A549 treated with DMSO at 1 μM for 4 hours (cell line): ENCODE data around the gene UAP1L1. TPM values are rescaled to one million over a fixed set of nuclear protein-coding genes. Genes with fewer than 3 reads are reported as not detected.

ENCODE experiments used
- total RNA-seq: library from RNA; stranded (reverse); fragments of 200-300 nt; extraction: Qiagen RNA extraction; gene quantifications from 5 replicates; pipeline ENCODE4 v1.2.3, GENCODE V29; 2022; ENCODE audit warnings: low read depth

UAP1L1 gene, protein sequence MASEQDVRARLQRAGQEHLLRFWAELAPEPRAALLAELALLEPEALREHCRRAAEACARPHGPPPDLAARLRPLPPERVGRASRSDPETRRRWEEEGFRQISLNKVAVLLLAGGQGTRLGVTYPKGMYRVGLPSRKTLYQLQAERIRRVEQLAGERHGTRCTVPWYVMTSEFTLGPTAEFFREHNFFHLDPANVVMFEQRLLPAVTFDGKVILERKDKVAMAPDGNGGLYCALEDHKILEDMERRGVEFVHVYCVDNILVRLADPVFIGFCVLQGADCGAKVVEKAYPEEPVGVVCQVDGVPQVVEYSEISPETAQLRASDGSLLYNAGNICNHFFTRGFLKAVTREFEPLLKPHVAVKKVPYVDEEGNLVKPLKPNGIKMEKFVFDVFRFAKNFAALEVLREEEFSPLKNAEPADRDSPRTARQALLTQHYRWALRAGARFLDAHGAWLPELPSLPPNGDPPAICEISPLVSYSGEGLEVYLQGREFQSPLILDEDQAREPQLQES
- total RNA-seq, result 10.5 to 16.3 TPM (median 11.5 TPM) in 5 replicates

DNA sequence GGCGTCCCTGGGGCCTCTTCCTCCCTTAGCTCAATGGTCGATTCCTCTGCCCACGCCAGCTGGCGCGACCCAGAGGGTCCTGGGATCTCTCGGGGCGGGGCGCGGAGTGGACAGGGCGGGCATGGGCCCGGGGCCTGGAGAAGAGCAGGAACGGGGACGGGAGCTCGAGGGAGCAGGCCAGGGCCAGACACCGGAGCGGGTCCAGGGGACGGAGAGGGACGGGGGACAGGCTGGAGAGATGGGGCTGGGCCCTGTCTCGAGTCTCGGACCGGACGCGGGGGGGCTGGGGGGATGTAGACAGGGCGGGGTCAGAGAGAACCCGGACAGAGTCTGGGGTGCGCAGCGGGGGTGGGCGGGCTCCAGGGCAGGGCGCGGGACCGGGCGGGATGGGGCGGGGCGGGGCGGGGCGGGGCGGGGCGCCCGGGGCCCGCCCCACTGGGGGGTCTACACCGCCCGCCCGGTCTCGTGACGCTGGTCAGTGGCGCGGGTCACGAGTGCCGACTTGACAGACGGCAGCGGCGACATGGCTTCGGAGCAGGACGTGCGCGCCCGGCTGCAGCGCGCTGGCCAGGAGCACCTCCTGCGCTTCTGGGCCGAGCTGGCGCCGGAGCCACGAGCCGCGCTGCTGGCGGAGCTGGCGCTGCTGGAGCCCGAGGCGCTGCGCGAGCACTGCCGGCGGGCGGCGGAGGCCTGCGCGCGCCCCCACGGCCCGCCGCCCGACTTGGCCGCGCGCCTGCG is at the start of gene UAP1L1:
Gene UAP1L1 (plus strand): TSS at position 508 of the 738 bp plus-strand sequence. CDS start 16 bp downstream, at position 524.

DNA sequence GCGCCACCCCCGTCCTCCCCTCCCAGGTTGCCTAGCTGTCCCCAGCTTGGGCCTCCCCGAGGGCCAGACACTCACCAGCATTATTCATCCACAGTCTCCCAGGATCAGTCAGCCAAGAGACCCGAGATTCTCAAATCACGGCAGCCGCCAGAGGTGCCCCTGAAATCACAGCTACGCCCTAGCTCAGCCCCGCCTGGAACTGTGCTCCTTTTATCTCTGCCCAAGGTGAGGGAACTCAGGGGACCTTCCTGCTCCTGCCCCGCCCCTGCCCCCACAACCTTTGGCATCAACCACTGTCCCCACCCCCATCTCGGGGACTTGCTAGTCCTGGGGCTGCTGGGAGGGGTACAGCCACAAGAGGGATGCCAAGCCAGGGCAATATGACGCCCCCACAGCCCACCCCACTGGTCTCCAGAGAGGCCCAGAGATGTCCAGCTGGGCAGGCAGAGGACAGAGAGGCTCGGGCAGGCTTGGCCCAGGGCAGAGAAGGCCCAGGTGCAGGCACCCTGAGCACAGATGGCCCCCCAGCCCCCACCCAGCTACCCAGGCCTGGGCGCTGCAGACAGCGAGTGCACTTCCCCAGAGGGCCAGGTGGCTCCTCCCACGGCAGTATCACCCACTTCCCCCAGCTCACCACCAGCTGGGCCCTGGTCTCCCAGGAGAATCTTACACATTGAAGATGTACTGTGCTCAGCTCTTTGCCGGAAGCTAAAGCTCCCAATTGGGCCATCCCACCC is 45.2 kb upstream of the UAP1L1 start, which contains the start of gene FUT7:
Gene FUT7 (minus strand): TSS at position 185 of the 737 bp plus-strand sequence. CDS start 97 bp downstream, at position 88.

DNA sequence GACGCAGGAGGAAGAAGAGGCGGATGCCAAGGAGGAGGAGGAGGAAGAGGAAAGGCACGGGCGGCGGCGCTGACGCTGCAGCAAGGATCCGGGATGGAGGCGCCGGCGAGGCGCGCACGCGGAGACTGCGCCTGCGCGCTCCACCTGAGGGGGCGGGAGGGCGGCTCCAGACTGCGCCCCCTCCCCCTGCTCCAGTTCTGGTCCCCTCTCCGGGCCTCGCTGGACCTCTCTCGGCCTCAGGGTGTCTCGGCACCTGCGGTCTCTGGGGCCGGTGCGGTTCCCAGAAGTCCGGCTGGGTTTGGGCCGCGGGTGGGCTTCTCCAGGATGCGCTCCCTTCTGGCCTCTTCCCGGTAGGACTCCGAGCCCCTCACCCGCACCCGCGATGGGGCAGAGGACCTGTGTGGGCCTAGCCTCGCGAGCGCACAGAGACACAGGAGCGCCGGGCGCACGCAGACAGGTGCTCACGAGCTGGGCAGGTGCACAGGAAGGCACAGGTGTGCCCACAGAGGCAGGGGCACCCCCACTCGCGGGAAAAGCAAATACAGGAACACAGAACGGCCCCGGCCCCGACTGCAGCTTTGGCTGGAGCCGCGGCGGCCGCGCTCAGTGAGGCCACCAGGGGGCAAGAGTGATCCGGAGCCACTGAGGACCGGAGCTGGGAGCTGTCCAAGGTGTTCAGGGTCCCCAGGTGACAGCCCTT is 31.1 kb upstream of the UAP1L1 start, which contains the start of gene NPDC1:
Gene NPDC1 (minus strand): TSS at position 90 of the 700 bp plus-strand sequence. CDS start 188 bp downstream, outside the sequence.

DNA sequence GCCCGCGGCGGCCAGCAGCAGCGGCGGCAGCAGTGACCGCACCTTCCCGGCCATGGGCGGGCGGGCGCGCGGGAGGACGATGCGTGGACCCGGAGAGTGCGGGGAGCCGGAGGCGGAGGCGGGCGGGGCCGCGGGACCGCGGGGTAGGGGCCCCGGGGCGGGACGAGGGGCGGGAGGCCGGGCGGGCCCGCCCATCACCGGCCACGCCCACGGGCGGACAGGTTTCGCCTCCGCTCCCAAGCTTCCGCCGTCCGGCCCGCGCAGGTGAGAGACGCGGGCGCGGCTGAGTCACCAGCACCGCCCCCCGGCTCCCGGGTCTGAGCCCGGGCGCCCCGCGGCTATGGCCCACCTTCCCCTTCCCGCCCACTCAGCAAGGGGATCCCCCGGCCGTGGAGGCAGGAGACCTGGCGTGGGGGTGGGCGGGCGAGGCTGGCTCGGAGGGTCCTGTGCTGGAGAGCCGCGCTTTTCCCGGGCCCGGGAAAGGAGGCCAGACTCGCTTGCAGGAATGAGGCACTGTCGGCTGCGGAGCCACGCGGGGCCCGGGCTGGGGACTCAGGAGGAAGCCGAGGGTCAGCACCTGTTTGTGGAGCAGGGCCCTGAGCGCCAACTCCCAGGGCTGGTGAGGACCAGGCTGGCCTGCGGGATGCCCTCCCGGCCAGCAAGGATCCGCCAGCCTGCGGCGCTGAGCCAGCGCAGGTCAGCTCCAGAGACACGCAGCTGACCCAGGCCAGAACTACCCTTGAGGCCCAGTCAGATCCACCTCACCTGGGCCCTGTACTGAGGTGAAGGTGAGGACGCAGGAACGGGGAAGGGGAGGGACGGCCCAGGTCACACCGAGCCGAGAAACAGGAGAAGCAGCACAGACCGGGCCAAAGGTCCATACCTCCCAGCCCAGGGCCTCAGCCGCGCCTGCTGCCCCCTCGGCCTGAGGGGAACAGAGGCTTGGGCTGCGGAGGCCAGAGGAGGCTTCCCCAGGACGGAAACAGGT is 23.1 kb upstream of the UAP1L1 start, which contains the start of gene ENTPD2:
Gene ENTPD2 (minus strand): TSS at position 118 of the 988 bp plus-strand sequence. CDS start 64 bp downstream, at position 54.

DNA sequence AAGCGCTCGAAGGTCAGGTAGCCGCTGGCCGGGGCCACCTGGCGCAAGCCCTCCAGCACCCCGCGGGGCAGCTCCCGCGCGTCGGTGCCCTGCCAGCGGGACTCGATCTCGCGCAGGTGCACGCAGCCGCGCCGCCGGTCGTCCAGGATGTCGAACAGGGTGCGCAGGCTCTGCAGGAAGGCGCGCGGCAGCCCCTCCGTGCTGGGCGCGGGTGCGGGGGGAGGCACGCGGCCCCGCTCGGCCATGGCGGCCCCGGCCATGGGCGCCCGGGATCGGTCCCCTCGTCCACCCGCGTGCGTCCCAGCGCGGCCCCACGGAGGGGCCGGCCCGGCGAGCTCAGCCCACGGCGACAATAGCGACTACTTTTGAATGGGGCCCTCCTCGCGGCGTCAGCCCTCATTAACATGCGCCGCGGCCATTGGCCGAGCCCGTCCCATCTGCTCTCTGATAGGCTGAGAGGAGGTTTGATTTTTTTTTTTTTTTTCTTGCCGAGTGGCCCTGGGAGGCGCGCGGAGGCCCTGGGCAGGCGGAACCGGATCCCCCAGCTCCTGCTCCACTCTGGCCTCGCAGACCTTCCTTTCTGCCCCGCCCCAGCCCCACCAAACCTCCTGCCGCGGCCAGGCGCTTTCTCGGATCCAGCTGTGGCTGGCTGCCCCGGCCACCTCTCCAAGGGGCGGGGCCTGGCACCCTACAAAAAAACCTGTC is 7.0 kb upstream of the UAP1L1 start, which contains the start of gene SAPCD2:
Gene SAPCD2 (minus strand): TSS at position 357 of the 705 bp plus-strand sequence. CDS start 97 bp downstream, at position 260.

DNA sequence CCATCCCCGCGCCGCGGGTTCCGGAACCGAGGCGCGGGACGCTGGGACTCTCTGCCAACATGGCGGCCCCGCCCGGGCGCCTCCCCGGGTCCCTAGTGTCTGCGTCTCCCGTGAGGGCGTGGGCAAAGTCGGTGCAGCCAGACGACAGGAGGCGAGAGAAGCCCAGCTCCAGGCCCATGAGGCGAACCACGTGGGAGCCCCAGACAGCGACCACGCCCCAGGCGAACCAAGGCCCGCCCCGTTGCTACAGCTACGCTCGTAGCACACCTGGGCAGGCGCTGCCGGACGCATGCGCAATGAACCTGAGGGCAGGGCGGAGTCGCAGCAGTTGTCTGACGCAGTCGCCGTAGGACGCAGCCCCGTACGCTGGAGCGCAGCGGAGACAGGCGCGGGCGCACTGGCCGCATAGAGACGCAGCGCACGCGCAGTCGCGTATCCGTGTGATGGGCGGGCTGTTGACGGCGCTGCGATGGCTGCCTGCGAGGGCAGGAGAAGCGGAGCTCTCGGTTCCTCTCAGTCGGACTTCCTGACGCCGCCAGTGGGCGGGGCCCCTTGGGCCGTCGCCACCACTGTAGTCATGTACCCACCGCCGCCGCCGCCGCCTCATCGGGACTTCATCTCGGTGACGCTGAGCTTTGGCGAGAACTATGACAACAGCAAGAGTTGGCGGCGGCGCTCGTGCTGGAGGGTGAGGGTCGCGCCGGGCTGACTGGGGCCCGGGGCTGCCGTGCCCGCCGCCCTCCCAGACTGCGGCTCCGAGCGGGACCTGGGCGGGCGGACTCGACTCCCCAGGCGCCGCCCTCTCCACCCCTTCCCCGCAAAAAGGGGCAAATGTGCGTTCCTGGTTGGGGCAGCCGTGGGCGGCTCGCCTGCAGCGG is 9.5 kb downstream of the UAP1L1 start, which contains the start of gene MAN1B1:
Gene MAN1B1 (plus strand): TSS at position 455 of the 878 bp plus-strand sequence. CDS start 15 bp downstream, at position 470.

DNA sequence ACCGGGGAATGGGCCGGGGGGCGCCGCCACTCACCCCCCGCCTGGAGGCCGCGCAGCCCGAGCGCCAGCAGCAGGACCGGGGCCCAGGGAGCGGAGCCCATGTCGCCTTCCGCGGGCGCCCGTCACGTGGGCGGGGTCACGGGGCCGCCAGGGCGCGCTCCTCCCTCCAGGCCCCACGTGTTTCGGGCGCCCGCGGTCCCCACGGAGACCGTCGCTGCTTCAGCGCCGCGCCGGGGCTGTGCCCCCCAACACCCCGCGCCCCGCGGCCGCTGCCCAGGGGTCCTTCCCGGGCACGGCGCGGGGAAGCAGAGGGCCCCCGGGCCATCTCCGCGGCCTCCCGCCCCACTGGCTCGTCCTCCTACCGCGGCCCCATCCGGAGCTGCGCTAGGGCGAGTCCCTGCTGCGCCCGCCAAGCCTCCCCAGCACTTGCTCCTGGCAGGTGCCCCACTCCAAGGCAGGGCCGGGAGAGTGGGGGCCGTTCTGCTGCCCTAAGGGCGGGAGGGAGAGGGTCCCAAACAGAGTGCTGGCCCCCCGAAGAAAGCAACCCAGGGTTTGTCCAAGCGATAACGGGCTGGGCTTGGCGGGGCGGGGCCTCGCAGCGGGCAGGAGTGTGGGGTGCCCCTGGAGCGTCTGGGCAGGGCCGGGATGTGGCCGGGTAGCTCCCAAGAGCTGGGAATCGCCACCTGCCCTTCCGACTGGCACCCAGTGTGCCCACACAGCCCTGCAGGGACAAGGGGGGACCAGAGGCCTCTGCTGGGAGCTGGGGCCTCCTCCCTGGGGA is 37.5 kb downstream of the UAP1L1 start, which contains the start of gene DPP7:
Gene DPP7 (minus strand): TSS at position 121 of the 781 bp plus-strand sequence. CDS start 20 bp downstream, at position 101.

Other genes starting within 250 kb of the UAP1L1 start
- 3.2 to 4.8 TPM (median 3.8 TPM) in 5 replicates for gene AJM1, start 235.0 kb upstream of the UAP1L1 start, total RNA-seq
- gene PHPT1, start 228.1 kb upstream of the UAP1L1 start, total RNA-seq, result 270 to 314 TPM (median 281 TPM) in 5 replicates
- gene MAMDC4, start 225.2 kb upstream of the UAP1L1 start, total RNA-seq, result 1.8 to 5.4 TPM (median 4.1 TPM) in 5 replicates
- 440 to 480 TPM (median 443 TPM) in 5 replicates for gene EDF1, start 211.2 kb upstream of the UAP1L1 start, total RNA-seq
- 42.4 to 76.5 TPM (median 63.8 TPM) in 5 replicates for gene TRAF2, start 191.0 kb upstream of the UAP1L1 start, total RNA-seq
- 67.1 to 97.1 TPM (median 91.2 TPM) in 5 replicates for gene FBXW5, start 132.8 kb upstream of the UAP1L1 start, total RNA-seq
- 0.71 to 1.5 TPM (median 1.1 TPM) in 5 replicates for gene C8G, start 132.3 kb upstream of the UAP1L1 start, total RNA-seq
- 0.95 to 1.9 TPM (median 1.4 TPM) in 5 replicates for gene LCN12, start 125.2 kb upstream of the UAP1L1 start, total RNA-seq
- gene PTGDS, start 100.0 kb upstream of the UAP1L1 start, total RNA-seq, result 0.28 to 0.37 TPM (median 0.33 TPM) in 3 of 5 replicates, not detected in the others
- 0.02 to 0.10 TPM (median 0.05 TPM) in 3 of 5 replicates, not detected in the others for gene LCNL1, start 94.5 kb upstream of the UAP1L1 start, total RNA-seq
- gene PAXX, start 85.1 kb upstream of the UAP1L1 start, total RNA-seq, result 44.8 to 86.6 TPM (median 72.0 TPM) in 5 replicates
- 2.2 to 2.7 TPM (median 2.6 TPM) in 5 replicates for gene CLIC3, start 80.9 kb upstream of the UAP1L1 start, total RNA-seq
- 19.3 to 29.0 TPM (median 25.8 TPM) in 5 replicates for gene ABCA2, start 49.3 kb upstream of the UAP1L1 start, total RNA-seq
- gene FUT7, start 45.4 kb upstream of the UAP1L1 start, total RNA-seq, result 0.12 TPM in 1 of 5 replicates, not detected in the others
- gene NPDC1, start 31.3 kb upstream of the UAP1L1 start, total RNA-seq, result 43.4 to 83.2 TPM (median 74.9 TPM) in 5 replicates
- 0.67 to 0.95 TPM (median 0.82 TPM) in 5 replicates for gene ENTPD2, start 23.5 kb upstream of the UAP1L1 start, total RNA-seq
- 15.1 to 29.3 TPM (median 23.8 TPM) in 5 replicates for gene SAPCD2, start 7.0 kb upstream of the UAP1L1 start, total RNA-seq
- 44.5 to 52.7 TPM (median 47.9 TPM) in 5 replicates for gene MAN1B1, start 9.5 kb downstream of the UAP1L1 start, total RNA-seq
- gene DPP7, start 37.2 kb downstream of the UAP1L1 start, total RNA-seq, result 73.1 to 121 TPM (median 107 TPM) in 5 replicates
- gene GRIN1, start 61.6 kb downstream of the UAP1L1 start, total RNA-seq, result 0.10 to 0.62 TPM (median 0.57 TPM) in 5 replicates
- gene LRRC26, start 92.5 kb downstream of the UAP1L1 start, total RNA-seq, result 0.26 to 1.5 TPM (median 1.0 TPM) in 5 replicates
- not detected in 5 replicates for gene TMEM210, start 94.5 kb downstream of the UAP1L1 start, total RNA-seq
- 24.3 to 40.2 TPM (median 35.5 TPM) in 5 replicates for gene ANAPC2, start 111.0 kb downstream of the UAP1L1 start, total RNA-seq
- gene SSNA1, start 111.2 kb downstream of the UAP1L1 start, total RNA-seq, result 108 to 146 TPM (median 135 TPM) in 5 replicates
- 6.0 to 10.7 TPM (median 9.6 TPM) in 5 replicates for gene TPRN, start 123.2 kb downstream of the UAP1L1 start, total RNA-seq
- gene TMEM203, start 128.1 kb downstream of the UAP1L1 start, total RNA-seq, result 32.6 to 45.1 TPM (median 44.4 TPM) in 5 replicates
- 12.5 to 19.9 TPM (median 19.0 TPM) in 5 replicates for gene NDOR1, start 128.2 kb downstream of the UAP1L1 start, total RNA-seq
- gene RNF208, start 144.7 kb downstream of the UAP1L1 start, total RNA-seq, result 1.2 to 2.7 TPM (median 1.8 TPM) in 5 replicates
- 3.2 to 4.2 TPM (median 3.6 TPM) in 5 replicates for gene CYSRT1, start 147.7 kb downstream of the UAP1L1 start, total RNA-seq
- 0.08 to 0.16 TPM (median 0.14 TPM) in 5 replicates for gene RNF224, start 150.0 kb downstream of the UAP1L1 start, total RNA-seq
- 0.07 to 0.14 TPM (median 0.11 TPM) in 4 of 5 replicates, not detected in the other for gene SLC34A3, start 153.4 kb downstream of the UAP1L1 start, total RNA-seq
- gene TUBB4B, start 163.8 kb downstream of the UAP1L1 start, total RNA-seq, result 639 to 790 TPM (median 684 TPM) in 5 replicates
- not detected in 5 replicates for gene STPG3, start 173.8 kb downstream of the UAP1L1 start, total RNA-seq
- 44.5 to 62.3 TPM (median 53.7 TPM) in 5 replicates for gene NELFB, start 177.8 kb downstream of the UAP1L1 start, total RNA-seq
- gene TOR4A, start 200.2 kb downstream of the UAP1L1 start, total RNA-seq, result 18.6 to 28.5 TPM (median 28.1 TPM) in 5 replicates
- gene NRARP, start 224.8 kb downstream of the UAP1L1 start, total RNA-seq, result 3.5 to 5.6 TPM (median 5.4 TPM) in 5 replicates